T-helper 17 cell (primary cell): ENCODE data around the gene CUZD1. TPM values are rescaled to one million over a fixed set of nuclear protein-coding genes. Genes with fewer than 3 reads are reported as not detected.
"Not testable (repeated sequence)": the region's sequence is repeated elsewhere in the genome, so short reads cannot be mapped to it uniquely, and the experiment has no call there.

Experiments used
- ATAC-seq: fragments of 150-1000 bp; cut with Tn5 transposase; 2 replicates; pipeline ENCODE4 v1.10.0; 2021; ENCODE audit warnings: mild to moderate bottlenecking, moderate library complexity
- DNase-seq, 3 donors: peaks; one replicate each; pipeline versions ENCODE4 v3.0.0 to v3.0.0-alpha.2; 2020 to 2021
- H3K9me3 ChIP-seq: one replicate; pipeline ENCODE4 v1.7.0; 2013; ENCODE audit warnings: low read length, mild to moderate bottlenecking; ENCODE audit not compliant: control insufficient read depth, poor library complexity, severe bottlenecking
- H3K27ac Mint-ChIP-seq: one replicate; pipeline ENCODE4 v1.8.0; 2022; ENCODE audit warnings: mild to moderate bottlenecking, moderate library complexity, mixed read lengths
- H3K27me3 Mint-ChIP-seq: one replicate; pipeline ENCODE4 v1.8.0; 2022; ENCODE audit warnings: mixed read lengths
- H3K36me3 Mint-ChIP-seq: one replicate; pipeline ENCODE4 v1.8.0; 2022; ENCODE audit warnings: low read depth, mixed read lengths
- H3K4me1 Mint-ChIP-seq: one replicate; pipeline ENCODE4 v1.8.0; 2022; ENCODE audit warnings: mild to moderate bottlenecking, mixed read lengths
- H3K4me3 Mint-ChIP-seq: one replicate; pipeline ENCODE4 v1.8.0; 2022; ENCODE audit warnings: mild to moderate bottlenecking, moderate library complexity, mixed read lengths
- total RNA-seq, 4 donors: library from RNA in 2 of 4; stranded (reverse) in 2 of 4; gene quantifications; one replicate each; pipeline ENCODE4 v1.2.3 and lab custom pipeline; 2022 to 2026

CUZD1 gene
- under 1 TPM; 0.73 to 0.82 TPM for total RNA-seq
- 0.12 to 0.23 reads per million in 2 donors for total RNA-seq (lab: John Stamatoyannopoulos, UW)

GRCh38 chr10:122845783-122846332, at the start of gene CUZD1:
CUZD1 (minus strand) TSS chr10:122845857; CDS start chr10:122845843, 14 bp downstream.
- no peak within 1 kb of the TSS for H3K27ac Mint-ChIP-seq
- no peak for ATAC-seq
- H3K4me1 Mint-ChIP-seq, result no peaks in the 10 kb centered on the region
- DNase-seq, result no peak
- peaks cover 5% of the 10 kb centered on the region for H3K36me3 Mint-ChIP-seq
- H3K9me3 ChIP-seq, result no peaks in the 10 kb centered on the region
- no peak within 1 kb of the TSS for H3K4me3 Mint-ChIP-seq
- H3K27me3 Mint-ChIP-seq, result no peaks in the 10 kb centered on the region

- H3K4me1 Mint-ChIP-seq, result no peaks in the 10 kb centered on the region
- no peaks in the 10 kb centered on the region for H3K27me3 Mint-ChIP-seq
- DNase-seq (no peak), ATAC-seq (no peak)
- H3K9me3 ChIP-seq, result no peaks in the 10 kb centered on the region
- H3K36me3 Mint-ChIP-seq, result peaks cover 2% of the 10 kb centered on the region
- no peak overlapping the region for H3K4me3 Mint-ChIP-seq
- H3K27ac Mint-ChIP-seq, result no peak overlapping the region
Observed at GRCh38 chr10:122894261-122894944, 48.7 kb upstream of the CUZD1 start.

GRCh38 chr10:122884166-122884565, 38.5 kb upstream of the CUZD1 start:
- Mint-ChIP-seq H3K27ac (no peak overlapping the region), H3K27me3 (no peaks in the 10 kb centered on the region), H3K36me3 (peaks cover 5% of the 10 kb centered on the region), H3K4me1 (peaks cover 14% of the 10 kb centered on the region), H3K4me3 (no peak overlapping the region)
- ATAC-seq (no peak), DNase-seq (no peak)
- no peaks in the 10 kb centered on the region for H3K9me3 ChIP-seq

GRCh38 chr10:122882766-122883165, 37.1 kb upstream of the CUZD1 start:
- DNase-seq, result no peak
- Mint-ChIP-seq H3K4me1 (peaks cover 24% of the 10 kb centered on the region), H3K4me3 (no peak overlapping the region), H3K27me3 (no peaks in the 10 kb centered on the region), H3K36me3 (peaks cover 7% of the 10 kb centered on the region), H3K27ac (no peak overlapping the region)
- no peaks in the 10 kb centered on the region for H3K9me3 ChIP-seq
- ATAC-seq, result no peak

DNA sequence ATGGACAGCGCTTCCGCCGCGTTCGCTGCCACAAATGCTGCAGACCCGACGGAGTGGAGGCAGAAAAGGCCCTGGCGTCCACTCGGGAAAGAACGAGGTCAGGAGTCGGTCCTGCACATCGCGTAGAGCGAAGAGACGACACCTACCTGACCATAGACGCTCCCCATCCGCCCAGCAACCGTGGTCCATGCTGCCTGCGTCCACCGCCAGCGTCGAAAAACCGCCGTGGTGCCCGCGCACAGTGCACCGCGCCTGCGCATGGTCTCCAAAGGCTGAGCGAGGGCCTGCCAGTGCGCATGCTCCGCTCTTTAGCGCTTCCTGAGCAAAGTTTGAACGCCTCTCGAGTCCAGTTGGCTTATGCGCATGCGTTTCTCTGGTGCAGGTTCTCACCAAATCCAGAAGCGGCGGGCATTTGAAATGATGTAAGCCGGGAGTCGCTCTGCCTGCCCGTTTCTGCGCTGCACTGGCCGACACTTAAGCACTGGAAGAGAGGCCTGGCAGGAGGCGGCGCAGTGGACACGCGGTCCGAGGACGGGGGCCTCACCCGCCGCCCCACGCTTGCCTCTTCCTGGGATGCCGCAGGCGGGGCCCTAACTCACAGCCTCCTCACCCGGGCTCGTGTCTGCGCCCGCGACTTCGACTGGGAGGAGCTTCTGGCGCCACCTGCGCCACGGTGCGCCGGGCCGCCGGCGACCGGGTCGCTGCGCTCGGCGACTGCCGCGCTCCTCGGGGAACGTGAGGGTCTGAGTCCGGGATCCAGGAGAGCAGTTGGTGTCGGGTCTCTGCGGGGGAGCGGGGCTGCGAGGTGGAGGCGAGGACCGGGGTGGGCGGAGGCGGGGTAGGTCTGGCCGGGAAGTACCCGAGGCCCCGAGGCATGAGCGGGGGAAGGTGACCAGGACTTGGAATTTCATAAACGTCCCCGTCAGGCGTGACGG, 33.9 kb upstream of the CUZD1 start, which contains the start of gene FAM24B:
TSS of gene FAM24B (minus strand) at position 243 of the 935 bp plus-strand sequence. CDS start 29,066 bp downstream, outside the sequence.
- H3K4me1 Mint-ChIP-seq, result peaks cover 36% of the 10 kb centered on the region
- ATAC-seq, result peak; percentile 87

DNA sequence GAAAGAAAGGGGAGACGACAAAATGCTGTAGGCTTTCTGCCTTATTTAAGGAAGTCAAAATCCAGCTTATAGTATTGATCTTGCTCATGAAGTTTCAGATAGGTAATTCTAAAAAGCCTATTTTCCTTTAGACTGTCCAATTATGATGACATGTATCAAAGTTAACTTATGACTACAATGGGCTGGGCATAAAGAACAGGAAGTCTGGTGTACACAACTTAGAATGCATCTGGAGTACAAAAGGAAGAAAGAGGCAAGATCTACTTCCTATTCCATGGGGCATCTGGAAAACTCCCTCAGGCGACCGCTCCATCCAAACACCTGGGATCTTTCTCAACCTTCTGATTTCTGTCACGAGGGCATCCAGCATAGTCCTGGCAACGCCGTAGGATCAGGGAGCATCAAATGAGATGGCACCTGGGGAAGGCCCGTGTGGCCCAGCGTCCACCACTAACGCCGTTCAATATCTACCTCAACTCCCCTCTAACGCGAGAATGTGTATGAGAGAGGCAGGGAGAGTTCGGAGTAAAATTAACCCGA, 33.2 kb upstream of the CUZD1 start:
- Mint-ChIP-seq H3K4me1 (peaks cover 39% of the 10 kb centered on the region), H3K4me3 (peak overlapping the region; percentile 94), H3K36me3 (peaks cover 2% of the 10 kb centered on the region), H3K27me3 (no peaks in the 10 kb centered on the region), H3K27ac (peak overlapping the region; percentile 92)
- ATAC-seq (peak; percentile 8), DNase-seq (peak in 1 of 3 donors; percentile 11)
- H3K9me3 ChIP-seq, result no peaks in the 10 kb centered on the region

More for the DNA sequence above, 33.9 kb upstream of the CUZD1 start, which contains the start of gene FAM24B:
- no peaks in the 10 kb centered on the region for H3K9me3 ChIP-seq
- Mint-ChIP-seq H3K36me3 (peaks cover 2% of the 10 kb centered on the region), H3K27me3 (no peaks in the 10 kb centered on the region), H3K27ac (peak within 1 kb of the TSS; percentile 92), H3K4me3 (peak within 1 kb of the TSS; percentile 94)
- peak; percentile 87 to 89 (median 89) for DNase-seq

DNA sequence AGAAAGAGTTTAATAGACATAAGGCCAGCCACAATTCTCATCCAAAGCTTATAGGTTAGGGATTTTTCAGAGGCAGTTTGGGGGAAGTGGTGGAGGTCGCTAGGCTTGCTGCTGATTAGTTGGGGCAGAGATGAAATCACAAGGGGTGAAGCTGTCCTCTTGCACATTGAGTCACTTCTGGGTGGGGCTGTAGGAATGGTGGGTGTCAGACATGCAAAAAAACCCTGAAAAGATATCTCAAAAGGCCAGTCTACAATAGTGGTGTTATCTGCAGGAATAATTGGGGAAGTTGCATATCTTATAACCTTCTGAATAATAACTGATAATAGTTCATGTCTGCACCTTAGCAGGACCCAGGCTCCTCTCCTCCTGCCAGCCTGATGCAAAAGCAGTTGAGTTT, 31.6 kb upstream of the CUZD1 start:
- no peak for DNase-seq
- peaks cover 2% of the 10 kb centered on the region for H3K36me3 Mint-ChIP-seq
- no peaks in the 10 kb centered on the region for H3K9me3 ChIP-seq
- H3K27ac Mint-ChIP-seq, result peak overlapping the region; percentile 92
- H3K4me1 Mint-ChIP-seq, result peaks cover 37% of the 10 kb centered on the region
- no peaks in the 10 kb centered on the region for H3K27me3 Mint-ChIP-seq
- ATAC-seq, result no peak
- no peak overlapping the region for H3K4me3 Mint-ChIP-seq

GRCh38 chr10:122876467-122876855, 30.8 kb upstream of the CUZD1 start:
- Mint-ChIP-seq H3K27me3 (no peaks in the 10 kb centered on the region), H3K27ac (no peak overlapping the region), H3K4me3 (no peak overlapping the region), H3K4me1 (peaks cover 36% of the 10 kb centered on the region), H3K36me3 (peaks cover 2% of the 10 kb centered on the region)
- ATAC-seq (no peak), DNase-seq (no peak)
- H3K9me3 ChIP-seq, result no peaks in the 10 kb centered on the region

DNA sequence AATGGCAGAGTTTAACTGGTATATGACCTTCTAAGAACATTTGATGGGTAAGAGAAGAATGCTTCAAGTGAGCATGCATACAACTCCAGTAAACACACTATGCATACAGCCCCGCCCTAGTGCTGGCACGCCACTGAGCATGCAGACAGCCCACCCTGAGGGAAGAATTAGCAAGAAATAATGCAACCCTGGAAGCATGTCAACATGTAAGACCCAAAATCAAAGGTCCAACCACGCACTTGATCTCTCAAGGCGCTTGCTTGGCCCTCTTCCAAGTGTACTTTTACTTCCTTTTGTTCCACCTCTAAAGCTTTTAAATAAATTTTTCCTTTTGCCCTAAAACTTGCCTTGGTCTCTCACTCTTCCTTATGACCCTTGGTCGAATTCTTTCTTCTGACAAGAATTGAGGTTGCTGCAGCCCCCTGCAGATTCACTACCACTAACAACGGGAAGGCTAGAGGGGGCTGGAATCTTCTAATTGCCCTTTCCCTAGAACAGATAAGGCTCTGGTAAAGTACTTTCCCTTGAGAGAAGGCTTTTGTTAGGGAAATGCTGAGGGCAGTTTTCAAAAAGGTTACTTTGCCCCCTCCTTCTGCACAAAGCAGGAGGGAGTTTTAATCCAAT, 30.3 kb upstream of the CUZD1 start:
- H3K9me3 ChIP-seq, result no peaks in the 10 kb centered on the region
- H3K4me1 Mint-ChIP-seq, result peaks cover 36% of the 10 kb centered on the region
- DNase-seq (no peak), ATAC-seq (no peak)
- no peak overlapping the region for H3K4me3 Mint-ChIP-seq
- H3K36me3 Mint-ChIP-seq, result peaks cover 2% of the 10 kb centered on the region
- no peaks in the 10 kb centered on the region for H3K27me3 Mint-ChIP-seq
- H3K27ac Mint-ChIP-seq, result no peak overlapping the region

GRCh38 chr10:122871947-122872346, 26.3 kb upstream of the CUZD1 start:
- not testable (repeated sequence) for H3K36me3 Mint-ChIP-seq, H3K27ac Mint-ChIP-seq, H3K9me3 ChIP-seq, DNase-seq, H3K27me3 Mint-ChIP-seq, ATAC-seq, H3K4me3 Mint-ChIP-seq
- H3K4me1 Mint-ChIP-seq, result peaks cover 16% of the 10 kb centered on the region

GRCh38 chr10:122868768-122869167, 23.1 kb upstream of the CUZD1 start:
- ATAC-seq, H3K4me3 Mint-ChIP-seq, DNase-seq, H3K27me3 Mint-ChIP-seq, H3K27ac Mint-ChIP-seq, H3K9me3 ChIP-seq, H3K36me3 Mint-ChIP-seq: not testable (repeated sequence)
- peaks cover 17% of the 10 kb centered on the region for H3K4me1 Mint-ChIP-seq

GRCh38 chr10:122866757-122867482, 21.3 kb upstream of the CUZD1 start:
- peaks cover 21% of the 10 kb centered on the region for H3K4me1 Mint-ChIP-seq

More at GRCh38 chr10:122866757-122867482, 21.3 kb upstream of the CUZD1 start:
- not testable (repeated sequence) for ATAC-seq, H3K4me3 Mint-ChIP-seq, H3K9me3 ChIP-seq, H3K27me3 Mint-ChIP-seq, H3K36me3 Mint-ChIP-seq, DNase-seq
- peak overlapping the region; percentile 14 for H3K27ac Mint-ChIP-seq
